ENCODE results near the gene AREL1. TPM values are rescaled to one million over a fixed set of nuclear protein-coding genes. Genes with fewer than 3 reads are reported as not detected.

Gene AREL1
- total and polyA plus RNA-seq, 2 of the 8 experiments (the other 6 are each of a cell fraction or from before 2014, with no cell fraction given): 31.4 to 49.1 TPM

GRCh38 chr14:74653386-74654138, 59.3 kb downstream of the AREL1 start (continued):
- TF ChIP-seq YY1 (IDR thresholded peaks at IDR 0.05; ENCODE audit: low read depth, low read length): no peak
